ENCODE data around the gene LAPTM5. TPM values are rescaled to one million over a fixed set of nuclear protein-coding genes. Genes with fewer than 3 reads are reported as not detected.

LAPTM5 gene
- total RNA-seq, 1 experiment from 2014 or later: not detected

DNA sequence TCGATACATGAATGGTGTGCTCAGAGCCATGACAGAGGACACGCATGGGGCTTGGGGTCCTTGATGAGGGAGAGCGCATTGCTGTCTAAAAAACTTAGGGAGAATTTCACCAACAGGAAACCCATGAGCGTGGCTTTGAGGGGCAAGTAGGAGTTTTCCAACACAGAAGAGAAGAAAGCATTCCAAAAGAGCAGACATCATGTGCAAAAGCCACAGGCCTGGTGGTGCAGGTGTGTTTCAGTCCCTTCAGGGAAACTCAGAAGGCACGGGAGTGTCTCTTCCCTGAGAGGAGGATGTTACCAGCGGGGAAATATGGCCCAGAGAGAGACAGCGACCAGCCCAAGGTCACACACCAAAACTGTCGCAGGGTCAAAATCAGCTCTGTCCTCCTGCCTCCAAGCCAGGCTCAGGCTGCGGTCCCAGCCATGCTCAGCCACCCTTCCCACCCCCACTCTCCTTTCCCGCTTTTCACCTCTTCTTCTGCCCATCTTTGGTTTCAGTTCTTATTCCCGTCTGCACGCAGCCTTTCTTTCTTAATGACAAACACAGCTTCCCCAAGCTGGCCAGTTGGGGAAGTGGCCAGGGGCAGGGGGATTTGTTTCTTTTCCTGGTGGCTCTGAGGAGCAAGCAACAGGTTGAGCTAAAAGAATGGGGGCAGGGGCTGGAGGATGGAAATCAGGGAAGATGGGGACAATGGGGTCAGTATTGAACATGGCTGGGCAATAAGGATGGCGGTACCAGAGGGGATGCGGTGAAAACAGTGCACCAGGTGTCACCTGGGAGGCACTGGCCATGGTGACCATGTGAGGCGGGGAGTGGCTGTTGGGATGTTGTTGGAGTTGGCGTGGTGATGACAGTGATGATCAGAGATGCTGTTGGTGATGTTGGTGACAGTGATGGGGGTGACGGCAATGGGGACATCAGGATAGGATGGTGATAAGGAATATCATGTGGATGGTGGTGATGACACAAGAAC is 10.3 kb downstream of the LAPTM5 start:
- H3K4me1 Mint-ChIP-seq (ENCODE audit: low read depth, unreplicated experiment): peaks cover 4% of the 10 kb centered on the region
- no peak overlapping the region for H3K4me3 Mint-ChIP-seq (ENCODE audit: low read depth, unreplicated experiment)
- intact Hi-C loops (cut with micrococcal nuclease; ENCODE audit: unreplicated experiment): no loop called here
- H3K36me3 Mint-ChIP-seq (ENCODE audit: insufficient read depth, unreplicated experiment): no peaks in the 10 kb centered on the region
- no peaks in the 10 kb centered on the region for H3K9me3 Mint-ChIP-seq (ENCODE audit: low read depth, unreplicated experiment)
- TF ChIP-seq, protein P1, sequence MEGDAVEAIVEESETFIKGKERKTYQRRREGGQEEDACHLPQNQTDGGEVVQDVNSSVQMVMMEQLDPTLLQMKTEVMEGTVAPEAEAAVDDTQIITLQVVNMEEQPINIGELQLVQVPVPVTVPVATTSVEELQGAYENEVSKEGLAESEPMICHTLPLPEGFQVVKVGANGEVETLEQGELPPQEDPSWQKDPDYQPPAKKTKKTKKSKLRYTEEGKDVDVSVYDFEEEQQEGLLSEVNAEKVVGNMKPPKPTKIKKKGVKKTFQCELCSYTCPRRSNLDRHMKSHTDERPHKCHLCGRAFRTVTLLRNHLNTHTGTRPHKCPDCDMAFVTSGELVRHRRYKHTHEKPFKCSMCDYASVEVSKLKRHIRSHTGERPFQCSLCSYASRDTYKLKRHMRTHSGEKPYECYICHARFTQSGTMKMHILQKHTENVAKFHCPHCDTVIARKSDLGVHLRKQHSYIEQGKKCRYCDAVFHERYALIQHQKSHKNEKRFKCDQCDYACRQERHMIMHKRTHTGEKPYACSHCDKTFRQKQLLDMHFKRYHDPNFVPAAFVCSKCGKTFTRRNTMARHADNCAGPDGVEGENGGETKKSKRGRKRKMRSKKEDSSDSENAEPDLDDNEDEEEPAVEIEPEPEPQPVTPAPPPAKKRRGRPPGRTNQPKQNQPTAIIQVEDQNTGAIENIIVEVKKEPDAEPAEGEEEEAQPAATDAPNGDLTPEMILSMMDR (IDR thresholded peaks at IDR 0.05; ENCODE audit: unreplicated experiment): no peak
- no peak for DNase-seq
- CTCF ChIA-PET: no interaction called here
- no TSS peak for BruUV-seq (replicated peaks)
- H3K27me3 Mint-ChIP-seq (ENCODE audit: unreplicated experiment): no peaks in the 10 kb centered on the region
- H3K27ac Mint-ChIP-seq (ENCODE audit: unreplicated experiment): no peak overlapping the region

DNA sequence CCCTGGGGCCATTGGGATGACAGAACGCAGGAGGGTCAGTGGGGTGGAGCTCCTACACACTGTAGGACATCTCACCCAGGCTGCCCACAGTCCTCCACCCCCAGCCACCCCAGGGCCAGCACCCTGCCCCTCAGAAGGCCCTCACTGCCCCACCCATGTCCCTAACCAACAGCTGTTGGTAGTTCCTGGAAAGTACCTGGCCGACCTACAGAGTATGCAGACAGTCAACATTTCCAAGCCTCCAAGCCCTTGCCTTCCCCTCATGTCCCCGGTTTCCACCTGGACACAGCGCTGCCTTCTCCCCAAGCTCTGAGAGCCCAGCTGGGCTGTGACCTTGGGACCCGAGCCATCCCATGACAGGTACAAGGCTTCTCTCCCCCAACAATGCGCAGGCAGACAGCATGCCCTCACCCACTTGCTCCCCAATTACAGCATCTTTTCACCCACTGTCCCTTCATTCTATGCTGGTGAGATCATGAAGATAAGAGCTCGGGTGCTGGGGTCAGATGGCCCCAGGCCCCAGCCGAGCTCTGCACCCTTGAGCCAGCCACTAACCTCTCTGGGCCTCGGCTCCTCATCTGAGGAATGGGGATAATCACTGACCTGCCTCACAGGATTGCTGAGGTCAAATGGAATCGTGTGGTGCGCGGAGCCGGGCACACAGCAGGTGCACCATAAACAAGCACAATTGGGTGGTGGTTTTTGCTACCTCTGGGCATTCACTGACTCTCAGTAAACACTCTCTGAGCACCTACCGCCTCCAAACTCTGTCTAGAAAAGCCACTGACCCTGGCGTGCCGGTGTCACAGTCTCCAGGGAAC is 11.2 kb downstream of the LAPTM5 start:
- BruUV-seq (replicated peaks): no TSS peak
- Mint-ChIP-seq H3K4me1 (ENCODE audit: low read depth, unreplicated experiment) (peaks cover 4% of the 10 kb centered on the region), H3K9me3 (ENCODE audit: low read depth, unreplicated experiment) (no peaks in the 10 kb centered on the region), H3K27ac (ENCODE audit: unreplicated experiment) (no peak overlapping the region), H3K27me3 (ENCODE audit: unreplicated experiment) (no peaks in the 10 kb centered on the region), H3K36me3 (ENCODE audit: insufficient read depth, unreplicated experiment) (no peaks in the 10 kb centered on the region), H3K4me3 (ENCODE audit: low read depth, unreplicated experiment) (no peak overlapping the region)
- intact Hi-C loops (cut with micrococcal nuclease; ENCODE audit: unreplicated experiment): no loop called here
- DNase-seq: no peak
- CTCF ChIA-PET: interaction anchor here (1.1 kb wide), 1 partner anchor 33 kb away, joined by 4 read pairs; no protein-coding TSS in a partner anchor
- TF ChIP-seq, protein P1 (IDR thresholded peaks at IDR 0.05; ENCODE audit: unreplicated experiment): no peak

DNA sequence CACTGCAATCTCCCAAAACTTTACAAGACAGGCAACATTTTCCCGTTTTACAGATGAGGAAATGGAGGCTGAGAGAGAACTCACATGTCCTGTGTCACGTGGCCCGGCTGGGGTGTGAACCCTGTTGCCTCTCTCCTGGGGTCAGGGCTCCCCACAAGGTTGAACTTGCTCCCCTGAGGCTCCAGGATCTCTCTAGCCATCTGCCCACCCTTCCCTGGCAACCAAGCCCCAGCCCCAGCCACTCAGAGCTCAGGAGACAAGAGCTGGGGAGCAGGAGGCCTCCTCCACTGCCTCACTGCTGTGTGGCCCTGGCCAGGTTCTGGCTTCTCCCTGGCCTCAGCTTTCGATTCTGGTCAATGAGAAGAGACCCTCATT is 11.8 kb downstream of the LAPTM5 start:
- DNase-seq: no peak
- intact Hi-C loops (cut with micrococcal nuclease; ENCODE audit: unreplicated experiment): no loop called here
- no TSS peak for BruUV-seq (replicated peaks)
- TF ChIP-seq, protein P1 (IDR thresholded peaks at IDR 0.05; ENCODE audit: unreplicated experiment): no peak
- CTCF ChIA-PET: interaction anchor here (1.1 kb wide), 1 partner anchor 34 kb away, joined by 4 read pairs; no protein-coding TSS in a partner anchor
- no peak overlapping the region for H3K27ac Mint-ChIP-seq (ENCODE audit: unreplicated experiment)
- no peaks in the 10 kb centered on the region for H3K27me3 Mint-ChIP-seq (ENCODE audit: unreplicated experiment)
- no peak overlapping the region for H3K4me3 Mint-ChIP-seq (ENCODE audit: low read depth, unreplicated experiment)
- H3K4me1 Mint-ChIP-seq (ENCODE audit: low read depth, unreplicated experiment): peaks cover 10% of the 10 kb centered on the region
- no peaks in the 10 kb centered on the region for H3K36me3 Mint-ChIP-seq (ENCODE audit: insufficient read depth, unreplicated experiment)
- H3K9me3 Mint-ChIP-seq (ENCODE audit: low read depth, unreplicated experiment): no peaks in the 10 kb centered on the region

DNA sequence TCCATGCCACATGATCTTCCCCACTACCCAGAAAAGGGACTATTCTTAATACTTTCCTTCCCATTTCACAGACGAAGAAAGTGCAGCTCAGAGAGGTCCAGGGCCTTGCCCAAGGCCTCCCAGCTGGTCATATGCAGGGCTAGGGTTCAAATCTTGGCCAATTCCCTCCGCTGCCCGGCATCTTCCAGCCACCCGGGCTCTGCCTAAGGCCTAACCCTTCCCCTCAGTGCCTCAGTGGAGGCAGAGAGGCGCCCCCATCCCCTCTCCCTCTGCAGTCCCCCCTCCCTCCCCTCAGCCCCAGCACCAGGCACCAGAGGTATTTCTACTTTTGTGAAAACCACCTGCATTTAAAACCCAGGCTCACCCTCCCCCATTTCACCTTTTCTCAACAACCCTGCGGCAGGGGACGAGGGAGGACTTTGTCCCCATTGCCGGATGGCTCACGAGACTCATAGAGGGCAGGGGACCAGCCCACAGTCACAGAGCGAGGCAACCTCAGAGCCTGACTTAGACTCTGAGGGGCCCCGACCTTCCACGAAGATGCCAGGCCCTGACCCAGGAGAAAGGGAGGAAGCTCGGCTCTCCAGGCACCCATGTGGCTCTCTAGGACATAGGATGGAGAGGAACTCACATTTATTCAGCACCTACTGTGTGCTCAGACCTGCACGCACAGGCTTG is 12.3 kb downstream of the LAPTM5 start:
- H3K4me1 Mint-ChIP-seq (ENCODE audit: low read depth, unreplicated experiment): peaks cover 15% of the 10 kb centered on the region
- no peak overlapping the region for H3K27ac Mint-ChIP-seq (ENCODE audit: unreplicated experiment)
- H3K36me3 Mint-ChIP-seq (ENCODE audit: insufficient read depth, unreplicated experiment): no peaks in the 10 kb centered on the region
- DNase-seq: no peak
- no peaks in the 10 kb centered on the region for H3K27me3 Mint-ChIP-seq (ENCODE audit: unreplicated experiment)
- no peak overlapping the region for H3K4me3 Mint-ChIP-seq (ENCODE audit: low read depth, unreplicated experiment)
- TF ChIP-seq, protein P1 (IDR thresholded peaks at IDR 0.05; ENCODE audit: unreplicated experiment): no peak
- CTCF ChIA-PET: no interaction called here
- BruUV-seq (replicated peaks): no TSS peak
- intact Hi-C loops (cut with micrococcal nuclease; ENCODE audit: unreplicated experiment): no loop called here
- no peaks in the 10 kb centered on the region for H3K9me3 Mint-ChIP-seq (ENCODE audit: low read depth, unreplicated experiment)
